Astrocyte (in vitro differentiated cells and primary cell): ENCODE measurements around the gene LAYN. TPM values are rescaled to one million over a fixed set of nuclear protein-coding genes. Genes with fewer than 3 reads are reported as not detected.

ENCODE experiments used
- DNase-seq: peaks from one replicate; pipeline ENCODE4 v3.0.0-alpha.2; 2010; ENCODE audit warnings: low read depth
- FAIRE-seq: peaks from 2 replicates; lab custom pipeline; 2011; peaks lifted over from hg19 to GRCh38; lab: Jason Lieb, UNC
- H2AFZ ChIP-seq: 2 replicates; pipeline ENCODE4 v1.6.0; 2012; ENCODE audit warnings: low read depth, low read length, inconsistent platforms
- H3K27ac ChIP-seq: 2 replicates; pipeline ENCODE4 v1.5.1; 2011; ENCODE audit warnings: low read depth, low read length, inconsistent platforms
- H3K27me3 ChIP-seq: 2 replicates; pipeline ENCODE4 v1.6.0; 2011; ENCODE audit warnings: low read length, inconsistent platforms; ENCODE audit not compliant: insufficient read depth
- H3K36me3 ChIP-seq: 2 replicates; pipeline ENCODE4 v1.5.1; 2011; ENCODE audit warnings: low read length, inconsistent platforms; ENCODE audit not compliant: insufficient read depth
- H3K4me1 ChIP-seq: 2 replicates; pipeline ENCODE4 v1.5.1; 2011; ENCODE audit warnings: low read length, inconsistent platforms; ENCODE audit not compliant: insufficient read depth
- H3K4me2 ChIP-seq: 2 replicates; pipeline ENCODE4 v1.6.0; 2012; ENCODE audit warnings: low read length, inconsistent platforms
- H3K4me3 ChIP-seq: 2 replicates; pipeline ENCODE4 v1.5.1; 2011; ENCODE audit warnings: low read depth, mild to moderate bottlenecking, low read length, inconsistent platforms; ENCODE audit not compliant: insufficient read depth
- H3K79me2 ChIP-seq: 2 replicates; pipeline ENCODE4 v1.6.0; 2012; ENCODE audit warnings: mild to moderate bottlenecking, low read length, inconsistent platforms; ENCODE audit not compliant: insufficient read depth
- H3K9ac ChIP-seq: 2 replicates; pipeline ENCODE4 v1.6.0; 2012; ENCODE audit warnings: mild to moderate bottlenecking, low read length, inconsistent platforms
- H3K9me3 ChIP-seq: 2 replicates; pipeline ENCODE4 v1.5.1; 2012; ENCODE audit warnings: low read depth, mild to moderate bottlenecking, low read length, inconsistent platforms; ENCODE audit not compliant: insufficient read depth
- H4K20me1 ChIP-seq: 2 replicates; pipeline ENCODE4 v1.6.0; 2012; ENCODE audit warnings: low read length, inconsistent platforms; ENCODE audit not compliant: insufficient read depth
- H3K27ac Mint-ChIP-seq: one replicate; pipeline ENCODE4 v1.8.0; 2021; ENCODE audit warnings: mild to moderate bottlenecking, mixed read lengths; ENCODE audit not compliant: unreplicated experiment
- H3K27me3 Mint-ChIP-seq: one replicate; pipeline ENCODE4 v1.8.0; 2021; ENCODE audit warnings: low read depth, mixed read lengths; ENCODE audit not compliant: unreplicated experiment
- H3K36me3 Mint-ChIP-seq: one replicate; pipeline ENCODE4 v1.8.0; 2021; ENCODE audit warnings: low read depth, mixed read lengths; ENCODE audit not compliant: unreplicated experiment
- H3K4me1 Mint-ChIP-seq: one replicate; pipeline ENCODE4 v1.8.0; 2021; ENCODE audit warnings: low read depth, mixed read lengths; ENCODE audit not compliant: unreplicated experiment
- H3K4me3 Mint-ChIP-seq: one replicate; pipeline ENCODE4 v1.8.0; 2021; ENCODE audit warnings: mild to moderate bottlenecking, moderate library complexity, mixed read lengths; ENCODE audit not compliant: unreplicated experiment
- H3K9me3 Mint-ChIP-seq: one replicate; pipeline ENCODE4 v1.8.0; 2021; ENCODE audit warnings: mild to moderate bottlenecking, mixed read lengths; ENCODE audit not compliant: unreplicated experiment
- EZH2 ChIP-seq: IDR thresholded peaks from 2 replicates; pipeline ENCODE4 v1.6.1; 2012; ENCODE audit warnings: mild to moderate bottlenecking, low read length, inconsistent platforms; ENCODE audit not compliant: insufficient read depth
- total RNA-seq: library from RNA; stranded (reverse); gene quantifications from 2 replicates; pipeline ENCODE4 v1.2.1, GENCODE V29; 2021
- TF ChIP-seq, protein P1 (sequence below): IDR thresholded peaks from 2 replicates; pipeline ENCODE4 v1.5.1; 2011; ENCODE audit warnings: low read depth, mild to moderate bottlenecking, inconsistent platforms, low read length, moderate library complexity; ENCODE audit not compliant: insufficient read depth

Gene LAYN
- total RNA-seq, 1 donor from 2014 or later = 54.5 TPM

DNA sequence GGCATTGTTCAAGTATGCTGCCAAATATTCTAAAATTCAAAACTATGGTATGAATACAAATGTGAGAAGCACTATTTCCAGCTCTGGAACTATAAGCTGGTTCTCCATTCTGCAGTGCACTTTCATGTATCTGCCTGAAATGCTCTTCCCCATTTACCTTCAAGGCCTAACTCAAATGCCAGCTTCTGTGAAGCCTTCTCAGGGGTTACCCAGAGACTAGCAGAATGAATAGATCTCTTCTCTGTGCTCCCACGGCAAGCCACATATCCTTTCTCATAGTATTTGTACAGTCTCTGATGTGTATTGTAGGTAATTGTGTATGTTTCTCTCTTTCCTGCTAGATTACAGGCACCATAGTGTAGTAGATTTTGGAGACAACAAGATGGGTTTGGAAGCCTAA, 21.9 kb upstream of the LAYN start:
- no peaks in the 10 kb centered on the region for H3K36me3 Mint-ChIP-seq

DNA sequence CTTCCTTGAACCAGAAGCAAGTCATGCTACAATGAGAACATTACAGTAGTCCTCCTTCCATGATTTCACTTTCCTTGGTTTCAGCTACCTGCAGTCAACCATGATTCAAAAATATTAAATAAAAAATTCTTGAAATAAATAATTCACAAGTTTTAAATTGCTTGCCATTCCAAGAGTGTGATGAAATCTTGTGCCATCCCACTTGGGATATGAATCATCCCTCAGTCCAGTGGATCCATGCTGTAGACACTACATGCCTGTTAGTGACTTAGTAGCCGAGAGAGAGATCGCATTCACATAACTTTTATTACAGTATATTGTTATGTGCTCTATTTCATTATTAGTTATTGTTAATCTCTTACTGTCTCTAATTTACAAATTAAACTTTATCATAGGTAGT, 20.0 kb upstream of the LAYN start:
- H3K27ac Mint-ChIP-seq = peak overlapping the region; percentile 95
- FAIRE-seq (no peak), DNase-seq (peak; percentile 60)
- Histone ChIP-seq H4K20me1 (no peaks in the 10 kb centered on the region), H3K27ac (peak overlapping the region; percentile 73), H3K36me3 (no peaks in the 10 kb centered on the region), H3K4me2 (peak overlapping the region; percentile 64), H3K4me3 (peak overlapping the region; percentile 1), H3K9ac (peak overlapping the region; percentile 20), H3K27me3 (no peaks in the 10 kb centered on the region), H3K4me1 (peaks cover 18% of the 10 kb centered on the region), H2AFZ (no peak overlapping the region), H3K79me2 (no peaks in the 10 kb centered on the region), H3K9me3 (no peaks in the 10 kb centered on the region)
- H3K4me1 Mint-ChIP-seq = peaks cover 29% of the 10 kb centered on the region
- H3K9me3 Mint-ChIP-seq = no peaks in the 10 kb centered on the region
- no peaks in the 10 kb centered on the region for H3K27me3 Mint-ChIP-seq
- no peak overlapping the region for H3K4me3 Mint-ChIP-seq
- TF ChIP-seq, protein P1, sequence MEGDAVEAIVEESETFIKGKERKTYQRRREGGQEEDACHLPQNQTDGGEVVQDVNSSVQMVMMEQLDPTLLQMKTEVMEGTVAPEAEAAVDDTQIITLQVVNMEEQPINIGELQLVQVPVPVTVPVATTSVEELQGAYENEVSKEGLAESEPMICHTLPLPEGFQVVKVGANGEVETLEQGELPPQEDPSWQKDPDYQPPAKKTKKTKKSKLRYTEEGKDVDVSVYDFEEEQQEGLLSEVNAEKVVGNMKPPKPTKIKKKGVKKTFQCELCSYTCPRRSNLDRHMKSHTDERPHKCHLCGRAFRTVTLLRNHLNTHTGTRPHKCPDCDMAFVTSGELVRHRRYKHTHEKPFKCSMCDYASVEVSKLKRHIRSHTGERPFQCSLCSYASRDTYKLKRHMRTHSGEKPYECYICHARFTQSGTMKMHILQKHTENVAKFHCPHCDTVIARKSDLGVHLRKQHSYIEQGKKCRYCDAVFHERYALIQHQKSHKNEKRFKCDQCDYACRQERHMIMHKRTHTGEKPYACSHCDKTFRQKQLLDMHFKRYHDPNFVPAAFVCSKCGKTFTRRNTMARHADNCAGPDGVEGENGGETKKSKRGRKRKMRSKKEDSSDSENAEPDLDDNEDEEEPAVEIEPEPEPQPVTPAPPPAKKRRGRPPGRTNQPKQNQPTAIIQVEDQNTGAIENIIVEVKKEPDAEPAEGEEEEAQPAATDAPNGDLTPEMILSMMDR = no peak
- no peak for TF ChIP-seq EZH2
- H3K36me3 Mint-ChIP-seq = no peaks in the 10 kb centered on the region

More for the DNA sequence above, 21.9 kb upstream of the LAYN start:
- Histone ChIP-seq H3K4me2 (no peak overlapping the region), H2AFZ (no peak overlapping the region), H3K27me3 (no peaks in the 10 kb centered on the region), H4K20me1 (no peaks in the 10 kb centered on the region), H3K9me3 (no peaks in the 10 kb centered on the region), H3K79me2 (no peaks in the 10 kb centered on the region), H3K36me3 (no peaks in the 10 kb centered on the region), H3K4me3 (no peak overlapping the region), H3K27ac (no peak overlapping the region), H3K4me1 (peaks cover 18% of the 10 kb centered on the region), H3K9ac (no peak overlapping the region)
- FAIRE-seq = no peak
- DNase-seq = no peak
- H3K4me3 Mint-ChIP-seq = no peak overlapping the region
- H3K4me1 Mint-ChIP-seq = peaks cover 15% of the 10 kb centered on the region
- no peak overlapping the region for H3K27ac Mint-ChIP-seq
- TF ChIP-seq, protein P1 = no peak
- no peak for TF ChIP-seq EZH2
- H3K9me3 Mint-ChIP-seq = peaks cover under 1% of the 10 kb centered on the region
- peaks cover 3% of the 10 kb centered on the region for H3K27me3 Mint-ChIP-seq

DNA sequence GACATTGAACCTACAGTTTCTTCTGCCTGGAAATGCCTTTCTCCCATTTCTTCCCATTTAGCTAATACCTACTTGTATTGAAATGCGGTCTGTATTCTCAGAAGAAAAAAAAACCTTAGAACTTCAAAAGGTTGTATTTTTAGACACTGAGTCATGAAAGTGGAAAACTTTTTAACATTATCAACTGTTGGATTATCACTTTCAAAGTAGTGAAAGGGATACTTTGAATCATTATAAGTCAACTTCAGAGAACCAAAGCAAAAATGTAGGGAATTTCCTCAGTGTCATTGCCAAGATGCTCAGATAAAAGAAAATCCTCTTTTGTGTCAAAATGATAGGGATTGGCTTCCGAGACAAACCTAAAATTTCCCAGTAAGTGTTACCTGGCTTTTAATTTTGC, 19.4 kb upstream of the LAYN start:
- Histone ChIP-seq H3K27me3 (no peaks in the 10 kb centered on the region), H3K36me3 (no peaks in the 10 kb centered on the region), H3K4me2 (peak overlapping the region; percentile 64), H3K4me1 (peaks cover 19% of the 10 kb centered on the region), H3K9ac (peak overlapping the region; percentile 20), H2AFZ (no peak overlapping the region), H3K79me2 (no peaks in the 10 kb centered on the region), H3K4me3 (peak overlapping the region; percentile 1), H3K9me3 (no peaks in the 10 kb centered on the region), H3K27ac (peak overlapping the region; percentile 73), H4K20me1 (no peaks in the 10 kb centered on the region)
- peak; percentile 78 for FAIRE-seq
- Mint-ChIP-seq H3K36me3 (no peaks in the 10 kb centered on the region), H3K4me1 (peaks cover 32% of the 10 kb centered on the region), H3K27me3 (no peaks in the 10 kb centered on the region), H3K27ac (peak overlapping the region; percentile 95), H3K9me3 (no peaks in the 10 kb centered on the region), H3K4me3 (no peak overlapping the region)
- no peak for TF ChIP-seq EZH2
- TF ChIP-seq, protein P1 = no peak
- DNase-seq = peak; percentile 82
